ENCODE measurements around the gene DUS3L.
A peak's percentile ranks its signal among the peaks of the same experiment; 100 is the strongest.

DUS3L gene

GRCh38 chr19:5823579-5824281 is 32.8 kb upstream of the DUS3L start:
- DNase-seq (ENCODE audit: low read depth in 2 of 3, low spot score in 2 of 3): no peak

GRCh38 chr19:5822181-5822844 is 31.4 kb upstream of the DUS3L start:
- no peak for DNase-seq (ENCODE audit: low read depth in 2 of 3, low spot score in 2 of 3)

- no peak for DNase-seq (ENCODE audit: low read depth in 2 of 3, low spot score in 2 of 3)
Observed at GRCh38 chr19:5821521-5822180, 30.7 kb upstream of the DUS3L start.

GRCh38 chr19:5820785-5821184 is 29.8 kb upstream of the DUS3L start:
- DNase-seq (ENCODE audit: low read depth in 2 of 3, low spot score in 2 of 3): no peak

- no peak for DNase-seq (ENCODE audit: low read depth in 2 of 3, low spot score in 2 of 3)
Observed at GRCh38 chr19:5818594-5818993, 27.6 kb upstream of the DUS3L start.

GRCh38 chr19:5817218-5817617 is 26.3 kb upstream of the DUS3L start:
- no peak for DNase-seq (ENCODE audit: low read depth in 2 of 3, low spot score in 2 of 3)

GRCh38 chr19:5814852-5815246 is 23.9 kb upstream of the DUS3L start:
- DNase-seq (ENCODE audit: low read depth in 2 of 3, low spot score in 2 of 3): no peak

GRCh38 chr19:5814123-5814851 is 23.3 kb upstream of the DUS3L start:
- DNase-seq (ENCODE audit: low read depth in 2 of 3, low spot score in 2 of 3): no peak

GRCh38 chr19:5811117-5811516 is 20.2 kb upstream of the DUS3L start:
- no peak for DNase-seq (ENCODE audit: low read depth in 2 of 3, low spot score in 2 of 3)

- DNase-seq (ENCODE audit: low read depth in 2 of 3, low spot score in 2 of 3): no peak
Observed at GRCh38 chr19:5809469-5809868, 18.5 kb upstream of the DUS3L start.

GRCh38 chr19:5809053-5809452 is 18.1 kb upstream of the DUS3L start:
- DNase-seq (ENCODE audit: low read depth in 2 of 3, low spot score in 2 of 3): no peak

- no peak for DNase-seq (ENCODE audit: low read depth in 2 of 3, low spot score in 2 of 3)
Observed at GRCh38 chr19:5808120-5808816, 17.3 kb upstream of the DUS3L start.

GRCh38 chr19:5806905-5807304 is 15.9 kb upstream of the DUS3L start:
- DNase-seq (ENCODE audit: low read depth in 2 of 3, low spot score in 2 of 3): no peak

- no peak for DNase-seq (ENCODE audit: low read depth in 2 of 3, low spot score in 2 of 3)
Observed at GRCh38 chr19:5806133-5806489, 15.1 kb upstream of the DUS3L start.

GRCh38 chr19:5805462-5806132 is 14.6 kb upstream of the DUS3L start:
- DNase-seq (ENCODE audit: low read depth in 2 of 3, low spot score in 2 of 3): no peak

- no peak for DNase-seq (ENCODE audit: low read depth in 2 of 3, low spot score in 2 of 3)
Observed at GRCh38 chr19:5804516-5805461, 13.8 kb upstream of the DUS3L start, which contains the start of gene NRTN. NRTN (plus strand) TSS chr19:5805067; CDS start chr19:5824166, 19,099 bp downstream.

- DNase-seq (ENCODE audit: low read depth in 2 of 3, low spot score in 2 of 3): peak; percentile 92 to 96 (median 95)
Observed at GRCh38 chr19:5803752-5804515, 13.0 kb upstream of the DUS3L start.

GRCh38 chr19:5803441-5803751 is 12.4 kb upstream of the DUS3L start:
- DNase-seq (ENCODE audit: low read depth in 2 of 3, low spot score in 2 of 3): no peak
